PFSK-1 (cell line): ENCODE measurements around the gene EN2.

Experiments used
- POLR2AphosphoS5 ChIP-seq: IDR thresholded peaks from 2 replicates; pipeline ENCODE4 v1.6.1; 2012; ENCODE audit warnings: low read depth, mild to moderate bottlenecking, control low read depth, low read length, moderate library complexity
- SIN3A ChIP-seq: IDR thresholded peaks from 2 replicates; pipeline ENCODE4 v1.6.1; 2012; ENCODE audit warnings: mild to moderate bottlenecking, low read length, moderate library complexity, borderline replicate concordance; ENCODE audit not compliant: insufficient read depth
- TAF1 ChIP-seq: IDR thresholded peaks from 2 replicates; pipeline ENCODE4 v1.6.1; 2012; ENCODE audit warnings: low read length, control low read depth, borderline replicate concordance; ENCODE audit not compliant: insufficient read depth
- TF ChIP-seq, protein P1 (sequence below), 2 experiments: IDR thresholded peaks; 2 replicates each; pipeline versions ENCODE4 v1.6.1 to v1.8.0; 2011 to 2012; ENCODE audit warnings: low read depth in 2 of 2, low read length in 2 of 2, control low read depth in 1 of 2, inconsistent platforms in 1 of 2, mild to moderate bottlenecking in 1 of 2, moderate library complexity in 1 of 2; ENCODE audit not compliant: insufficient read depth in 1 of 2

DNA sequence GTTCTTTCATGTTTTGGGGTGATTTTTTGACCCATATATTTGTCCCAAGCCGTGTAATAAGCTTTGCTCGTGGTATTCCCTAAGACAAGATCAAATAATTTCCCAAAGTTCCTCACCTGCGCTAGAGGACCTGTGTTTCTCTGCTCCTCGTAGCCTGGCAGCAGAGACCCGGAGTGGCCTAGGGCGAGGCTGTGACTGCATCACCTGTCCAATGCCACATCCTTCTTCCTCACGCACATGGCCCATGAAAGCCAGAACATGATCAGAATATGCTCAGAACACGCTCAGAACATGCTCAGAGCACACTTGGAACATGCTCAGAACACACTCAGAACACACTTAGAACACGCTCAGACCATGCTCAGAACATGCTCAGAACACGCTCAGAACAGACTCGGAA lies 23.8 kb downstream of the EN2 start:
- TF ChIP-seq POLR2AphosphoS5, result no peak
- TF ChIP-seq SIN3A, result no peak
- TF ChIP-seq, protein P1, sequence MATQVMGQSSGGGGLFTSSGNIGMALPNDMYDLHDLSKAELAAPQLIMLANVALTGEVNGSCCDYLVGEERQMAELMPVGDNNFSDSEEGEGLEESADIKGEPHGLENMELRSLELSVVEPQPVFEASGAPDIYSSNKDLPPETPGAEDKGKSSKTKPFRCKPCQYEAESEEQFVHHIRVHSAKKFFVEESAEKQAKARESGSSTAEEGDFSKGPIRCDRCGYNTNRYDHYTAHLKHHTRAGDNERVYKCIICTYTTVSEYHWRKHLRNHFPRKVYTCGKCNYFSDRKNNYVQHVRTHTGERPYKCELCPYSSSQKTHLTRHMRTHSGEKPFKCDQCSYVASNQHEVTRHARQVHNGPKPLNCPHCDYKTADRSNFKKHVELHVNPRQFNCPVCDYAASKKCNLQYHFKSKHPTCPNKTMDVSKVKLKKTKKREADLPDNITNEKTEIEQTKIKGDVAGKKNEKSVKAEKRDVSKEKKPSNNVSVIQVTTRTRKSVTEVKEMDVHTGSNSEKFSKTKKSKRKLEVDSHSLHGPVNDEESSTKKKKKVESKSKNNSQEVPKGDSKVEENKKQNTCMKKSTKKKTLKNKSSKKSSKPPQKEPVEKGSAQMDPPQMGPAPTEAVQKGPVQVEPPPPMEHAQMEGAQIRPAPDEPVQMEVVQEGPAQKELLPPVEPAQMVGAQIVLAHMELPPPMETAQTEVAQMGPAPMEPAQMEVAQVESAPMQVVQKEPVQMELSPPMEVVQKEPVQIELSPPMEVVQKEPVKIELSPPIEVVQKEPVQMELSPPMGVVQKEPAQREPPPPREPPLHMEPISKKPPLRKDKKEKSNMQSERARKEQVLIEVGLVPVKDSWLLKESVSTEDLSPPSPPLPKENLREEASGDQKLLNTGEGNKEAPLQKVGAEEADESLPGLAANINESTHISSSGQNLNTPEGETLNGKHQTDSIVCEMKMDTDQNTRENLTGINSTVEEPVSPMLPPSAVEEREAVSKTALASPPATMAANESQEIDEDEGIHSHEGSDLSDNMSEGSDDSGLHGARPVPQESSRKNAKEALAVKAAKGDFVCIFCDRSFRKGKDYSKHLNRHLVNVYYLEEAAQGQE (IDR thresholded peaks at IDR 0.05; ENCODE audit: insufficient read depth in 1 of 2, low read depth in 2 of 2, low read length in 2 of 2), result no peak
- TF ChIP-seq TAF1, result no peak
